Measurements from ENCODE around the gene APMAP.

The APMAP gene

GRCh38 chr20:24992487-24993205 lies at the start of gene APMAP:
APMAP (minus strand) TSS chr20:24992751; CDS start chr20:24992688, 63 bp downstream.
- DNase-seq (ENCODE audit: low spot score): peak; percentile 87

DNA sequence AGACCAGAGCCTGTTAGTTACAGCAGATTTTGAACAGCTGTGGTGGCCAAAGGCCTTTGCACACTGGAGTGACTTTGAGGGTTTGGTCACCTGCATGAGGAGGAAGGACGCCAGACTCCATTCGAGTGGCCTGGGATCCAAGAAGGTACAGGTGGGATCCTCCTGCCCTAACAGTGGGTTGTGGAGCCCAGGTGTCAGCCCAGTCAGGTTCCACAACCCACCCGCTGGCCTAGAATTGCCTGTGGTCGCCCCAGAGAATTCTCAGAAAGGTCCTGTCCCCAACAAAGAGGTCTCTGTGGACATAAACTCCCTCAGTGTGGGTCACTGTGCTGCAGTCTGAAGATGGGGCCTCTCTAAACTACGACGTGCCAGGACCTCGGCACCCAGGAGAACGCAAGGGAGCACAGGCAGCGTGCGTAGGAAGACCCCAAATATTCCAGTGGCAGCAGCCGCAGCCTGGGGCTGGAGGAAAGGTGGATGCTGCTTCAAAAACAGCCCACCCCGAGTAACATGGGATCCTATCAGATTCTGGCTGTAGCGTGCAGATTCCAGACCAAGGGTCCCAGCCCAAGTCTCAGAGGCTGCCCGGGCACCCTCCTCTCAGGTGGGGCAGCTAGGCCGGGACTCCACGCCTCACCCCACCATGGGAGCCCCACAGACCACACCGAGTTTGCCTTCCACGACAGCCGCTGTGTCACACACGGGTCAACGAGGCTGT lies 49.4 kb upstream of the APMAP start:
- no peak for DNase-seq (ENCODE audit: low spot score)

DNA sequence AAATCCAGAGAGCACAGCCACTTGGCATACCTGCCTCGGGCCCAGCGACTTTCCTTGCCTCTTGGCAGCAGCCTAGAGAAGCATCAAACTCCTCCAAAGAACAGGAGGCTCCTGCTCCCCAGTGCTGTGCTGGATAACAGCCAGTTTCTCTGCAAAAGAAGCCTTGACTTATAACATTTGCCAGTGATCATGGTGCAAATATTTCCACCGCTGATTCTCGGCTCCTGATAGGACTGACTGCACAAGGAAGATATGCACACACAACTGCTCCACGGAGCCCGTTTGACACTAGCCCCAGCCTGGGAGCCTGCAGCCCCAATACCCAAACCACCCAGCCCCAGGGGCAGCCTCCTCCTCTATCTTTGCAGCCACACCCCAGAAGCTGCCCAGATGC lies 47.9 kb upstream of the APMAP start:
- DNase-seq (ENCODE audit: low spot score): no peak

DNA sequence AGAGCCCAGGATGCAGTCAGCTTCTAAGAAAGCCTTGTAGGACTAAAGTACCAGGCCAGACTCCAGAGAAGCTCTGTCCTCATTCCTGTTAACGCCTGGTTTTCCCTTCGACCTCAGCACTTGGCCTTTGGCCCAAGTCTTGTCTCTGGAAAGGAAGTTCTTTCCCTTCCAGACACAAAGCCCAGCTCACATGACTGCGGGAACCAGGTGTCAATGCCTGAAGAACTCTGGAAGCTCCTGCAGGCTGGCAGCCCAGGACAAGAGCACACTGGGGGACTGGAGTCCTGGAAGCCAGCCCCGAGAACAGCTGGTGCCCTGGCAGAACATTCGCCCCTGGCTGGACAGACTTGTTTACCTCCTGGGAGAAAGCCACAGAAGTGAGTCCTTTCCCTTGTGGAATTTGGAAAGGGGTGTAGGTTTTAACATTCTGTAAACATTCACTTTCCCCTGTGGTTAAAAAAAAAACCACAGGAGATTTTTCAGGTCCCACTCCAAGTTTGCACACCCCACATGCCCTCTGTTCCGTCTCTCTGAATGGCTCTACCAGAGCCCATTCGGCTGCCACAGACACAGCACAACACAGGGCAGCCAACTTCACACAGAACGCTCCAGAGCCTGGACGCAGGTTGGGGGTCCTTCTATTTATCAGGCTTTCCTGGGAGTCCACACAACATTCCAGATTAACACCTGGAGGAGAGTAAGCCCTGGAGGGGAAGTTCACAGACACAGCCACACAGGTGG lies 47.3 kb upstream of the APMAP start:
- peak; percentile 40 for DNase-seq (ENCODE audit: low spot score)

DNA sequence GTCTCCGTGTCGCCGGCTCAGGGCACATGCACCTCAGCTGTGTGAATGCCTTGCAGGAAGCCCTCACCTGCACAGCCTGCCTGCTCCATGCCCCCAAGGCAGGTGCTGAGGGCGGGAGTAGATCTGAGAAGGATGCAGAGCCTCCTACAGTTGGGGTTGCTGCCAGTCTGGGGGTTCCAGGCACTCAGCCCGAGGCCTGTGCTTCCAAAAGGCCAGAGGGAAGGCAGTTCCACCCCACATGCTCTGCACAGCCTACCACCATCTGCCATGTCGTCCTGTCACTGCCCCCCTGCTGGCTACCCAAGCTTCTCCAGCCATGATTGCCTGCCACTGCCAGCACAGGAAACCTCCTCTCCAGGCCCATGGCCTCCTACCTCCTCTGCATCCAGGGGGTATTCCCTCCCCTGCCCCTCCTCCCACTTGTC lies 46.1 kb upstream of the APMAP start:
- DNase-seq (ENCODE audit: low spot score): no peak

GRCh38 chr20:25038103-25038410 lies 45.5 kb upstream of the APMAP start:
- DNase-seq (ENCODE audit: low spot score): no peak

DNA sequence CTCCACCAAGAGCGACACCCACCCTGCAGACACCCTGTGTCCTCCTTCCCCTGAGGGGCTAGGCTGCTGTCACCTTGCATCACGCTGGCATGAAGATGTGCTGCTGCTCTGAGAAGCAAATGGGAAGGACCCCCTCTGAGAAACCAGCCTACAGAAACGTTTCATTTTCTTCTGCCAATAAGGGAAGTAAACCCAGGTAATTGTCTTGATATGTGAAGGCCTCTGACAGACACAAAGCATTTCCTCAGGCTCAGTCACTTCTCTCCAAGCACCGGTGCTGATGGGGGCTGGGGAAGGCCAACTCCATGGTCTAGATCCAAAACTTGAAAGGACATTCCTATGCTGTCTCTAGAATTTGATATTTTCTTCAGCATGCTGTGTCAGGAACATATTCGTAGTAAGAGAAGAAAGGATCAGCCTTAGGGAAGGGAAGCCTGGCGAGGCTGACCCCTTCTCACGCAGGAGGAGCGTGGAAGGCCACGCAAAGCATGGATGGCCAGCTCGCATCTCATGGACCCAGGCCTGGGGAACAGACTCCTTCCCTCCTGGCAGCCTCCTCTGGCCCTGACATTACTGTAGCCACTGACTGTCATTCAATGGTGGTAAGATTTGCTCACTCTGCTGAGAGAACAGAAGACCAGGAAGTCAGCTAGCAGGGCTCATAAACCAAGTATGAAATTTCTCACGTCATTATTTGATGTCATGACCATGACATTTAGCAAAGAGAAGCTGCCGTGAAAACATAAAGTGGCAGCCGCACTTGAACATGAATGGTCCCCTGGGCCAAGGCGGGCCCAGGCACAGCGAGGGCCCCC lies 44.9 kb upstream of the APMAP start:
- DNase-seq (ENCODE audit: low spot score): no peak

DNA sequence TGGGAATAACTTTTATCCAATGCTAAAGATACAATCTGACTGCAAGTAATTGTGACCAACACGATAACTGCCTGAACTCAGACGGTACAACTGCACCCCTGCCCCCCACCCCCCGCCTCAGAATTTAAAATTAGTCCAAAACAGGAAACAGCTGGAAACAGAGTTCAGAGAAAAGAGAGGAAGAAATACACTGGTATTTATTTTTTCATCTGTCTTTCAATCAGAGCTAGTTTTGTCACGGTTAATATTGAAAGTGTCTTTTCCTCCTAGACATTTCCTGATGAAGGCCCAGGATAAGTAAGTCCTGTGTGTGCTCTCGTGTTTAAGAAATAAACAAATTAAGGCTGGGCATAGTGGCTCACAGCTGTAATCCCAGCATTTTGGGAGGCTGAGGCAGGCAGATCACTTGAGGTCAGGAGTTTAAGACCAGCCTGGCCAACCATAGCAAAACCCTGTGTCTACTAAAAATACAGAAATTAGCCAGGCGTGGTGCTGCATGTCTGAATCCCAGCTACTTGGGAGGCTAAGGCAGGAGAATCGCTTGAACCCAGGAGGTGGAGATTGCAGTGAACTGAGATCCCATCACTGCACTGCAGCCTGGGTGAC lies 43.9 kb upstream of the APMAP start:
- DNase-seq (ENCODE audit: low spot score): no peak

DNA sequence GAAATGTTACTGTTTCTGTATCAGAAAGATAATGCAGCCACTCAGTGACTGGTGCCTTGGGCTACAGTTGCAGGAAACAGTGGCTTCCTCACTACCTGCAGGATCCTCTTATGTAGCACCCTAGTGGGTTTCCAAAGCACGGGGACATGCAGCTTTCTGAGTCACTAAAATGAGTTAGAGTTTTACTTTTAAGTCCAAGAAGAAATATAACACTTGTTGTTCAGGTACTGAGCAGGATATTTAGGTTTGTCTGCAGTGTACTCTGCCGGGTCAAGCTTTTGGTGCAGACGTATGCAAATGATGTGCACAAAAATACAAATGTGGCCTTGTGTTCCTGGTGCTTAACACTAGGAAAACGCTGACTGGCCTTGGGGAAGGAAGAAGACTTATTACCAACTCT lies 43.4 kb upstream of the APMAP start:
- no peak for DNase-seq (ENCODE audit: low spot score)

DNA sequence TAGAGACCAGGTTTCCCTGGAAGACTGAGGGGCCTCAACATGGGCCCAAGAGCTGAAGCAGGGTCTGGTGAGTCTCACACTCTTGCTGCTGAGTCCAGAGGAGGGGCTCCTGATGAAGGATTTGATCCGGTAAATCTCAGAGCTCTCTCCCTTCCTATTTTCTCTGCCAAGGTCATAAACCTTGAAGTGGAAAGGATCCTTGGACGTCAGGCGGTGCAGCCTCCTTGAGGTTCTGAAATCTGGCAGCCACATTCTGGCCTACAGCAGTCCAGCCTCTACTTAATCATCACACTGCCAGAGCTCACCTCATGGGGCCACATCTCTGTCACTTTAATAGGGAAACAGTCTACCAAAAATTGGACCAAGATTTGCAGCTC lies 41.4 kb upstream of the APMAP start:
- DNase-seq (ENCODE audit: low spot score): no peak

DNA sequence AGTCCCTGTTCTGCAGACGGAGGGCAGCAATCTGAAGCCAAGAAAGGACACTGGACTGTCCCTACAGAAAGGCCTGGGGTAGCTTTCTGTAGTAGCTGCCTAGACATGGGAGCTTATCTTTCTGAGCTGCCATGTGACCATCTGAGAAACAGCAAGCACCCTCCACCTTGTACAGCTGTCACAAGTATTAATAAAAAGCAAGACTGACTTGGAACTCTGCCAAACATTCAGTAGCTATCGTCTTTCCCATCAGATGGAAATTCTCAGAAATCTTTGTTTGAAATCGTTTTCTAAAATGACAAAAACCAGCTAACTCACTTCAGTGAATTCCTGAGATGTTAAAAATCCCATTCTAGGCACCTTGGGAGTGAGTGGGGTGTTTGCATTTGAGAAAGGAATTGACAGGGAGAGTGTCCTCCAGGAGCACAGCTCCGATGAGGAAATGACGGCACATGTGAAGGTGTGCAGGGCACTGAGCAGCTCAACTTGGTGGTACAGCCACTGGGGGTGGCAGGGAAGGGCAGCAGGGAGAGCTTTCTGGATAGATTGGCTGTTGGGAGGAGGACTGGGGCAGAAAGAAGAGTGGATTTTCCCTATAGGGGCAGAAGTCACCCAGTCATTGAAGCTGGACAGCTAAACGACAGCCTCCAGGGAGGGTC lies 40.8 kb upstream of the APMAP start:
- DNase-seq (ENCODE audit: low spot score): no peak

GRCh38 chr20:25032478-25033264 lies 40.1 kb upstream of the APMAP start:
- no peak for DNase-seq (ENCODE audit: low spot score)

DNA sequence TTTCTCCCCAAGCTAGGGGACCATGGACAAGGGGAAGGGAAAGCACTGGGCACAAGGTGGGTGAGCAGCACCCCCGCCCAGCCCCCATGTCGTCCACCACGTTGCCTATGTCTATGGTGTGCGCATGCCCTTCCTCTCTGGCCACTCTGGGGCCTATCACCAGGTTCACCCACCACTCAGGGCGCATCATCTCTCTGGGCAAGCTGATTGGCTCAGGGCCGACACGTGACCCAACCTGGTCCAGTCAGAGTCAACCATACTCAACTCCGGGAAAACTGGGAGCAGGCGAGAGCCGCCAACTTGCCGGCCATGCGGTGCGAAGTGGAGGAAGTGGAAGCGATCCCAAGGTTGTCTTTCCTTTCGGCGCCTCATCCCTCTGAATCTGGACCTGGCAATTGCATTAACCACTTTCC lies 39.5 kb upstream of the APMAP start:
- DNase-seq (ENCODE audit: low spot score): no peak

- DNase-seq (ENCODE audit: low spot score): no peak
Observed at GRCh38 chr20:25031241-25031640, 38.7 kb upstream of the APMAP start.

GRCh38 chr20:25030649-25031207 lies 38.2 kb upstream of the APMAP start:
- DNase-seq (ENCODE audit: low spot score): no peak

- no peak for DNase-seq (ENCODE audit: low spot score)
Observed at GRCh38 chr20:25030007-25030648, 37.6 kb upstream of the APMAP start.

- no peak for DNase-seq (ENCODE audit: low spot score)
Observed at GRCh38 chr20:25025986-25026605, 33.5 kb upstream of the APMAP start.

DNA sequence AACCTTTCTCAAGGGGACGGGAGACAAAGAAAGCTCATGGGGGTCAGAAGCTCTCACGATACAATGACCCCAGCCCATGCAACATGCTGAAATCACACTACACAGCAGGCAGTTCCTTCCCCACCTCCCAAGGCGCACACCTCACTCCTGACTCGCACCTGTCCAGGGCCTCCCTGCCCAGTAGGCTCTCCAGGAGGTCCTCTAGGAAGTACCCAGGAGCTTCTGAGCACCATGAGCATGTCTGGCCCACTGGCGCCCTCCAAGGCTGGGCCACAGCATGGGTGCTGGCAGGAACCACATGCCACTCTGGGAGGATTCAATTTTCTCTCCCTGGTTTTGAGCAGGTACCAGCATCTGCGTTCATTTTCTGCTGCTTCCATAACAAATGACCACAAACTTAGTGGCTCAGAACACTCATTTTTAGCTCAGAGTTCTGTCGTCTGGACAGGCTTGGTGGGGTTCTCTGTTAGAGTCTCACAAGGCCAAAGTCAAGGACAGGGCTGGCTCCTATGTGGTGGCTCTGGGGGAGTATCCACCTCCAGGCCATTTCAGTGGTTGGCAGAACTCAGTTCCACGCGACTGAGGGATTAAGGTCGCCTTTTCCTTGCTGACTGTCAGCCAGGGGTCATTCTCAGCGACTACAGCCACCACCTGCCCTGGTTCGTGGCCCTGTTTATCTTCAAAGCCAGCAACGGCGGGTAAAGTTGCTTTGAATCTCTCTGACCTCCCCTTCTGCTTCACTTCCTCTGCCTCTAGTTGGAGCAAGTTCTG lies 32.7 kb upstream of the APMAP start:
- no peak for DNase-seq (ENCODE audit: low spot score)

Measured in kidney capillary endothelial cell (primary cell).